HCT116 (cell line): ENCODE results near the gene TEAD2. TPM values are rescaled to one million over a fixed set of nuclear protein-coding genes. Genes with fewer than 3 reads are reported as not detected.

Experiments used
- ATAC-seq: fragments of 200-7000 bp; cut with Tn5 transposase; 2 replicates; pipeline ENCODE4 v1.9.1; 2020; ENCODE audit warnings: mild to moderate bottlenecking, moderate library complexity
- BruUV-seq: library from RNA; stranded (reverse); fragments of 400-500 nt; replicated peaks from 2 replicates; lab custom pipeline; 2021; lab: Mats Ljungman, UMichigan
- CTCF ChIA-PET: fragments of 300-600 bp; sonication (Branson Sonifier 250); formaldehyde crosslinking; loops from one replicate; lab custom pipeline; 2021; ENCODE audit warnings: antibody characterized with exemption; lab: Charles Lee
- POLR2A ChIA-PET: fragments of 300-600, 350-600 bp; sonication (Branson Sonifier 250); formaldehyde crosslinking; loops from one replicate; lab custom pipeline; 2021; ENCODE audit warnings: antibody characterized with exemption; lab: Charles Lee
- RAD21 ChIA-PET, 2 experiments: fragments of 300-600 bp; sonication (Branson Sonifier 250); formaldehyde crosslinking; loops; one replicate each; lab custom pipeline; 2023; ENCODE audit warnings: low total read pairs in 2 of 2; ENCODE audit not compliant: uncharacterized antibody in 2 of 2, unreplicated experiment in 2 of 2, low non-redundant PET in 1 of 2; lab: Charles Lee
- DNase-seq: peaks from one replicate; pipeline ENCODE4 v3.0.0-alpha.2; 2010; ENCODE audit warnings: low read depth, low spot score
- H2AFZ ChIP-seq: fragments of 200-600 bp; shearing (Covaris generic), sonication (generic); 2 replicates; pipeline ENCODE4 v1.6.1; 2017; ENCODE audit warnings: low read depth, mixed run types, mixed read lengths, antibody characterized with exemption, low read length; ENCODE audit not compliant: poor library complexity, severe bottlenecking
- H3K27ac ChIP-seq: 2 replicates; pipeline ENCODE4 v1.5.1; 2012; ENCODE audit warnings: low read depth, low read length
- H3K27me3 ChIP-seq: fragments of 200-600 bp; sonication (generic); 2 replicates; pipeline ENCODE4 v1.6.1; 2016; ENCODE audit warnings: mixed run types, low read length, mixed read lengths; ENCODE audit not compliant: insufficient read depth
- H3K36me3 ChIP-seq, 2 experiments: fragments of 200-500 bp in 1 of 2; fragments of 200-600 bp in 1 of 2; sonication (Bioruptor generic) in 1 of 2; sonication (generic) in 1 of 2; 2 replicates each; pipeline versions ENCODE4 v1.5.1 to v1.6.1; 2014 to 2016; ENCODE audit warnings: low read length in 2 of 2, inconsistent platforms in 1 of 2, mixed read lengths in 1 of 2, mixed run types in 1 of 2; ENCODE audit not compliant: insufficient read depth in 2 of 2, control insufficient read depth in 1 of 2
- H3K4me1 ChIP-seq, 2 experiments: fragments of 200-600 bp in 1 of 2; sonication (generic) in 1 of 2; 2 replicates each; pipeline versions ENCODE4 v1.5.1 to v1.6.1; 2012 to 2017; ENCODE audit warnings: low read length in 2 of 2, inconsistent platforms in 1 of 2, mild to moderate bottlenecking in 1 of 2, mixed read lengths in 1 of 2, mixed run types in 1 of 2, moderate library complexity in 1 of 2; ENCODE audit not compliant: insufficient read depth in 2 of 2, control insufficient read depth in 1 of 2
- H3K4me2 ChIP-seq: fragments of 200-600 bp; sonication (generic); 2 replicates; pipeline ENCODE4 v1.6.1; 2017; ENCODE audit warnings: mixed run types, low read length, mixed read lengths
- H3K4me3 ChIP-seq, 2 experiments: fragments of 200-600 bp in 1 of 2; sonication (generic) in 1 of 2; replicated peaks in 1 of 2; 2 replicates each; pipeline ENCODE4 v1.5.1; 2011 to 2016; ENCODE audit warnings: low read length in 2 of 2, control low read depth in 1 of 2, low read depth in 1 of 2, mild to moderate bottlenecking in 1 of 2, mixed read lengths in 1 of 2, mixed run types in 1 of 2
- H3K79me2 ChIP-seq: fragments of 200-600 bp; sonication (generic); 2 replicates; pipeline ENCODE4 v1.6.1; 2017; ENCODE audit warnings: mild to moderate bottlenecking, mixed run types, low read length, moderate library complexity, mixed read lengths; ENCODE audit not compliant: insufficient read depth
- H3K9ac ChIP-seq: fragments of 200-600 bp; sonication (generic); 2 replicates; pipeline ENCODE4 v1.6.1; 2016; ENCODE audit warnings: low read length, mixed read lengths
- H3K9me2 ChIP-seq: fragments of 200-600 bp; sonication (generic), shearing (Covaris generic); 2 replicates; pipeline ENCODE4 v1.6.1; 2017; ENCODE audit warnings: mixed run types, mild to moderate bottlenecking, moderate library complexity; ENCODE audit not compliant: insufficient read depth
- H3K9me3 ChIP-seq, 2 experiments: fragments of 200-500 bp in 1 of 2; fragments of 200-600 bp in 1 of 2; sonication (Bioruptor generic) in 1 of 2; sonication (generic) in 1 of 2; 2 replicates each; pipeline ENCODE4 v1.6.1; 2014 to 2017; ENCODE audit warnings: low read length in 2 of 2, mixed read lengths in 2 of 2, inconsistent platforms in 1 of 2, low read depth in 1 of 2, mild to moderate bottlenecking in 1 of 2, mixed run types in 1 of 2, moderate library complexity in 1 of 2; ENCODE audit not compliant: control insufficient read depth in 1 of 2, insufficient read depth in 1 of 2
- H4K20me1 ChIP-seq: fragments of 200-600 bp; sonication (generic), shearing (Covaris generic); 2 replicates; pipeline ENCODE4 v1.6.1; 2017; ENCODE audit warnings: mixed run types, mild to moderate bottlenecking, moderate library complexity; ENCODE audit not compliant: insufficient read depth
- ATF3 ChIP-seq: IDR thresholded peaks from 2 replicates; pipeline ENCODE4 v1.6.1; 2012
- CBX3 ChIP-seq: IDR thresholded peaks from 2 replicates; pipeline ENCODE4 v1.6.1; 2012; ENCODE audit warnings: low read depth
- CEBPB ChIP-seq: IDR thresholded peaks from 2 replicates; pipeline ENCODE4 v1.6.1; 2012; ENCODE audit warnings: low read depth
- EZH2 ChIP-seq: fragments of 200-600 bp; sonication (generic); IDR thresholded peaks from 2 replicates; pipeline ENCODE4 v1.6.1; 2017; ENCODE audit warnings: antibody characterized with exemption, mixed run types
- EZH2phosphoT487 ChIP-seq: fragments of 200-600 bp; IDR thresholded peaks from 2 replicates; pipeline ENCODE4 v1.6.1; 2018; ENCODE audit warnings: antibody characterized with exemption, borderline replicate concordance
- FOSL1 ChIP-seq: IDR thresholded peaks from 2 replicates; pipeline ENCODE4 v1.6.1; 2012; ENCODE audit warnings: low read depth
- JUND ChIP-seq: IDR thresholded peaks from 2 replicates; pipeline ENCODE4 v1.6.1; 2012
- MAX ChIP-seq: IDR thresholded peaks from 2 replicates; pipeline ENCODE4 v1.6.1; 2012
- POLR2A ChIP-seq: IDR thresholded peaks from 2 replicates; pipeline ENCODE4 v1.7.0; 2011; ENCODE audit warnings: borderline replicate concordance; ENCODE audit not compliant: insufficient read depth, insufficient read length; ENCODE audit errors: extremely low read depth
- RAD21 ChIP-seq: IDR thresholded peaks from 2 replicates; pipeline ENCODE4 v1.6.1; 2012; ENCODE audit warnings: low read depth, mild to moderate bottlenecking
- REST ChIP-seq: IDR thresholded peaks from 2 replicates; pipeline ENCODE4 v1.6.1; 2012; ENCODE audit warnings: low read depth
- SIN3A ChIP-seq: IDR thresholded peaks from 2 replicates; pipeline ENCODE4 v1.6.1; 2012; ENCODE audit warnings: low read depth
- SP1 ChIP-seq: IDR thresholded peaks from 2 replicates; pipeline ENCODE4 v1.6.1; 2012; ENCODE audit warnings: low read depth
- SRF ChIP-seq: IDR thresholded peaks from 2 replicates; pipeline ENCODE4 v1.6.1; 2012; ENCODE audit warnings: low read depth
- TCF7L2 ChIP-seq: IDR thresholded peaks from 2 replicates; pipeline ENCODE4 v1.7.0; 2011; ENCODE audit warnings: borderline replicate concordance, inconsistent platforms; ENCODE audit not compliant: insufficient read depth, insufficient read length; ENCODE audit errors: extremely low read depth
- YY1 ChIP-seq: IDR thresholded peaks from 2 replicates; pipeline ENCODE4 v1.6.1; 2011; ENCODE audit warnings: low read length, low read depth, moderate library complexity, mild to moderate bottlenecking; ENCODE audit not compliant: insufficient replicate concordance; ENCODE audit errors: extremely low read depth
- ZBTB33 ChIP-seq: IDR thresholded peaks from 2 replicates; pipeline ENCODE4 v1.6.1; 2011; ENCODE audit warnings: mild to moderate bottlenecking, low read length, moderate library complexity; ENCODE audit not compliant: insufficient replicate concordance; ENCODE audit errors: extremely low read depth
- ZFX ChIP-seq: fragments of 450-650 bp; IDR thresholded peaks from 2 replicates; pipeline ENCODE4 v1.6.1; 2017
- ZNF274 ChIP-seq: fragments of 200-500 bp; sonication (Bioruptor generic); IDR thresholded peaks from 2 replicates; pipeline ENCODE4 v1.6.1; 2014; ENCODE audit warnings: mild to moderate bottlenecking, low read depth, low read length, inconsistent platforms
- intact Hi-C: fragments of 100-400 bp; cut with micrococcal nuclease; formaldehyde crosslinking; loops from 2 replicates; pipeline ENCODE4 v1.10.0; 2022
- total RNA-seq: library from RNA; stranded (reverse); gene quantifications from one replicate; pipeline ENCODE4 v1.2.1, GENCODE V29; 2021; ENCODE audit not compliant: unreplicated experiment

Gene TEAD2
- total RNA-seq, 1 experiment from 2014 or later, result 31.9 TPM

GRCh38 chr19:49336482-49337266 is 25.5 kb downstream of the TEAD2 start:
- DNase-seq, result no peak
- Histone ChIP-seq H3K4me2 (no peak overlapping the region), H3K79me2 (no peaks in the 10 kb centered on the region), H3K4me1 (peaks cover 0 to 6% of the 10 kb centered on the region in 2 experiments; a peak in 1 of 4 replicates), H3K9me2 (no peaks in the 10 kb centered on the region), H3K9ac (no peak overlapping the region), H3K4me3 (no peak overlapping the region), H2AFZ (no peak overlapping the region), H3K9me3 (no peaks in the 10 kb centered on the region), H3K36me3 (peaks cover 0 to 7% of the 10 kb centered on the region in 2 experiments; a peak in 2 of 4 replicates), H3K27ac (no peak overlapping the region), H3K27me3 (no peaks in the 10 kb centered on the region), H4K20me1 (no peaks in the 10 kb centered on the region)
- TF ChIP-seq MAX (no peak), CEBPB (no peak), ZBTB33 (no peak), ATF3 (no peak), SRF (no peak), RAD21 (no peak), YY1 (no peak), FOSL1 (no peak), REST (no peak), JUND (no peak), ZNF274 (no peak), TCF7L2 (no peak), CBX3 (no peak), ZFX (no peak), EZH2 (no peak), SP1 (no peak), EZH2phosphoT487 (no peak), SIN3A (no peak), POLR2A (no peak)
- no peak for ATAC-seq
- no TSS peak for BruUV-seq
- ChIA-PET CTCF (no interaction called here), POLR2A (no interaction called here), RAD21 (no interaction called here)
- intact Hi-C loops, result no loop called here
